PFSK-1 (cell line): Measurements from ENCODE around the gene SHISA5.

Experiments used
- FOXP2 ChIP-seq: optimal IDR thresholded peaks from 2 replicates; pipeline ENCODE3; 2011; ENCODE audit warnings: borderline replicate concordance, control low read depth, inconsistent platforms; ENCODE audit not compliant: insufficient read depth; ENCODE audit errors: extremely low read length, extremely low read depth
- POLR2AphosphoS5 ChIP-seq: IDR thresholded peaks from 2 replicates; pipeline ENCODE4 v1.6.1; 2012; ENCODE audit warnings: low read depth, mild to moderate bottlenecking, control low read depth, low read length, moderate library complexity
- SIN3A ChIP-seq: IDR thresholded peaks from 2 replicates; pipeline ENCODE4 v1.6.1; 2012; ENCODE audit warnings: mild to moderate bottlenecking, low read length, moderate library complexity, borderline replicate concordance; ENCODE audit not compliant: insufficient read depth
- TAF1 ChIP-seq: IDR thresholded peaks from 2 replicates; pipeline ENCODE4 v1.6.1; 2012; ENCODE audit warnings: low read length, control low read depth, borderline replicate concordance; ENCODE audit not compliant: insufficient read depth
- TF ChIP-seq, protein P1 (sequence below), 2 experiments: IDR thresholded peaks; 2 replicates each; pipeline versions ENCODE4 v1.6.1 to v1.8.0; 2011 to 2012; ENCODE audit warnings: low read depth in 2 of 2, low read length in 2 of 2, control low read depth in 1 of 2, inconsistent platforms in 1 of 2, mild to moderate bottlenecking in 1 of 2, moderate library complexity in 1 of 2; ENCODE audit not compliant: insufficient read depth in 1 of 2

SHISA5 gene

DNA sequence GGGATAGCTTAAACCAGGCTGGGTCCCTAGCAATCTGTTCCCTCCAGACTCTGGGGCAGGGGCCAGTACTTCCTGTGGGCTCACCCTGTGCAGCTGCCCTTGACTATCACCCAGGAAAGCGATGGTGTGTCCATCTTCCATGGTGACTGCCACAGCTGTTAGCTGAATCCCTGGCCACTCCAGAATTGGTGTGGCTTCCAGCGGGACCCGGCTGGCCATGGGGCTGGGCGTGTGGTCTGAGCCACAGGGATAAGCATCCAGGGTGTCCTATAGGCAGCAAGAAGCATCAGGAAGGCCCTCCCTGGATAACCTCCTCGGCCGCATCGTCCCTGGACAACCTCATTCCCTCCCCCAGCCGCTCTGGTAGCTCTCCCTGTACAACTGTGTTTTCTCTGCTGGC is 81.3 kb downstream of the SHISA5 start:
- TF ChIP-seq POLR2AphosphoS5 (no peak), SIN3A (no peak), FOXP2 (no peak), TAF1 (no peak)
- TF ChIP-seq, protein P1, sequence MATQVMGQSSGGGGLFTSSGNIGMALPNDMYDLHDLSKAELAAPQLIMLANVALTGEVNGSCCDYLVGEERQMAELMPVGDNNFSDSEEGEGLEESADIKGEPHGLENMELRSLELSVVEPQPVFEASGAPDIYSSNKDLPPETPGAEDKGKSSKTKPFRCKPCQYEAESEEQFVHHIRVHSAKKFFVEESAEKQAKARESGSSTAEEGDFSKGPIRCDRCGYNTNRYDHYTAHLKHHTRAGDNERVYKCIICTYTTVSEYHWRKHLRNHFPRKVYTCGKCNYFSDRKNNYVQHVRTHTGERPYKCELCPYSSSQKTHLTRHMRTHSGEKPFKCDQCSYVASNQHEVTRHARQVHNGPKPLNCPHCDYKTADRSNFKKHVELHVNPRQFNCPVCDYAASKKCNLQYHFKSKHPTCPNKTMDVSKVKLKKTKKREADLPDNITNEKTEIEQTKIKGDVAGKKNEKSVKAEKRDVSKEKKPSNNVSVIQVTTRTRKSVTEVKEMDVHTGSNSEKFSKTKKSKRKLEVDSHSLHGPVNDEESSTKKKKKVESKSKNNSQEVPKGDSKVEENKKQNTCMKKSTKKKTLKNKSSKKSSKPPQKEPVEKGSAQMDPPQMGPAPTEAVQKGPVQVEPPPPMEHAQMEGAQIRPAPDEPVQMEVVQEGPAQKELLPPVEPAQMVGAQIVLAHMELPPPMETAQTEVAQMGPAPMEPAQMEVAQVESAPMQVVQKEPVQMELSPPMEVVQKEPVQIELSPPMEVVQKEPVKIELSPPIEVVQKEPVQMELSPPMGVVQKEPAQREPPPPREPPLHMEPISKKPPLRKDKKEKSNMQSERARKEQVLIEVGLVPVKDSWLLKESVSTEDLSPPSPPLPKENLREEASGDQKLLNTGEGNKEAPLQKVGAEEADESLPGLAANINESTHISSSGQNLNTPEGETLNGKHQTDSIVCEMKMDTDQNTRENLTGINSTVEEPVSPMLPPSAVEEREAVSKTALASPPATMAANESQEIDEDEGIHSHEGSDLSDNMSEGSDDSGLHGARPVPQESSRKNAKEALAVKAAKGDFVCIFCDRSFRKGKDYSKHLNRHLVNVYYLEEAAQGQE (IDR thresholded peaks at IDR 0.05; ENCODE audit: insufficient read depth in 1 of 2, low read depth in 2 of 2, low read length in 2 of 2) = no peak

DNA sequence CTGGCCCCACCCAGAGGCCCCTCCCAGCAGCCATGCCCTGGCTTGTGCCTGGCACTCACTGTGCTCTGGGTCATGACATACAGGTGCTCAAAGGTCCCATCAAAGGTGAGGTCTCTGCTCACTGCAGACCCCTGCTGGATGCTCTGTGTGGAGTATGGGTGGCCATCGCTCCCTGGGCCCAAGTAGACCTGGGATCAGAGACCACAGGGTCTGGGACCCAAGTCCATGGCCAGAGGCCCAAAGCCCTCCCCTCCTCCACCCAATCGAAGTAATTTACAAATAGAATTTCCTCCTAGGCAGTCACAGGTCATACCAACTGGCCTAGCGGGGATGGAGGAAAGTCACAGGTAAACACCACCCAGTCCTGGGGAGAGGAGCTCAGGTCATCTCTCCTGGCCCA is 81.7 kb downstream of the SHISA5 start:
- TF ChIP-seq TAF1 (no peak), POLR2AphosphoS5 (no peak), SIN3A (no peak), FOXP2 (no peak)
- TF ChIP-seq, protein P1 (IDR thresholded peaks at IDR 0.05; ENCODE audit: insufficient read depth in 1 of 2, low read depth in 2 of 2, low read length in 2 of 2) = no peak

GRCh38 chr3:48420561-48420960 is 83.4 kb downstream of the SHISA5 start:
- TF ChIP-seq FOXP2 (no peak), TAF1 (no peak), SIN3A (no peak), POLR2AphosphoS5 (no peak)
- TF ChIP-seq, protein P1 (IDR thresholded peaks at IDR 0.05; ENCODE audit: insufficient read depth in 1 of 2, low read depth in 2 of 2, low read length in 2 of 2) = no peak

DNA sequence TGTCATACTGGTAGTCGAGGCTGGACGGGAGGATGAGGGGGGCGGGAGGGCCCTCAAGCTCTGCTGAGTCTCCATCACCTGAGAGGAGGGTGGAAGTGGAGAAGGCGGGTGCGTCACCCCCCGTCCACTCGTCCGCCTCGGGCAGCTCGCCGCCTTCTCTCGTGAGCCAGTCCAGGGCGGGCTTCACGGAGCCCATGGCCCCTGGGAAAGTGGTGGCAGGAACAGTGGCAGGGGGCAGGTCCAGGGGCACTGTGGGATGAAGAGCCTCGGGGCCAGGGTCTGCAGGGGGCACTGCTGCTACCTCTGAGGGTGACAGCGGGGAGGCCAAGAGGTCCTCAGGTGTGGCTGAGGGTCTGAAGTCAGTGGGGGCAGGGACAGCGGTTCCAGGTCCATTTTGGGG is 84.4 kb downstream of the SHISA5 start:
- no peak for TF ChIP-seq SIN3A
- TF ChIP-seq FOXP2 = no peak
- TF ChIP-seq, protein P1 (IDR thresholded peaks at IDR 0.05; ENCODE audit: insufficient read depth in 1 of 2, low read depth in 2 of 2, low read length in 2 of 2) = no peak
- no peak for TF ChIP-seq TAF1
- TF ChIP-seq POLR2AphosphoS5 = no peak

GRCh38 chr3:48419149-48419548 is 84.8 kb downstream of the SHISA5 start:
- TF ChIP-seq, protein P1 (IDR thresholded peaks at IDR 0.05; ENCODE audit: insufficient read depth in 1 of 2, low read depth in 2 of 2, low read length in 2 of 2) = no peak
- no peak for TF ChIP-seq POLR2AphosphoS5
- TF ChIP-seq TAF1 = no peak
- no peak for TF ChIP-seq FOXP2
- no peak for TF ChIP-seq SIN3A
